Keratinocyte (primary cell): ENCODE measurements around the gene FAXC.

Experiments used
- EZH2 ChIP-seq: IDR thresholded peaks from one replicate; pipeline ENCODE4 v1.6.1; 2012; ENCODE audit warnings: inconsistent platforms, mild to moderate bottlenecking, low read length, moderate library complexity
- TF ChIP-seq, protein P1 (sequence below), 3 experiments: IDR thresholded peaks in 1 of 3; conservative IDR thresholded peaks in 1 of 3; optimal IDR thresholded peaks in 1 of 3; 2 replicates in 2 of 3; 3 replicates in 1 of 3; pipeline versions ENCODE3 to v1.5.1; 2011; ENCODE audit warnings: low read length in 3 of 3, mild to moderate bottlenecking in 3 of 3, moderate library complexity in 2 of 3, control low read depth in 1 of 3, inconsistent platforms in 1 of 3; ENCODE audit not compliant: insufficient read depth in 2 of 3; ENCODE audit errors: extremely low read depth in 1 of 3

DNA sequence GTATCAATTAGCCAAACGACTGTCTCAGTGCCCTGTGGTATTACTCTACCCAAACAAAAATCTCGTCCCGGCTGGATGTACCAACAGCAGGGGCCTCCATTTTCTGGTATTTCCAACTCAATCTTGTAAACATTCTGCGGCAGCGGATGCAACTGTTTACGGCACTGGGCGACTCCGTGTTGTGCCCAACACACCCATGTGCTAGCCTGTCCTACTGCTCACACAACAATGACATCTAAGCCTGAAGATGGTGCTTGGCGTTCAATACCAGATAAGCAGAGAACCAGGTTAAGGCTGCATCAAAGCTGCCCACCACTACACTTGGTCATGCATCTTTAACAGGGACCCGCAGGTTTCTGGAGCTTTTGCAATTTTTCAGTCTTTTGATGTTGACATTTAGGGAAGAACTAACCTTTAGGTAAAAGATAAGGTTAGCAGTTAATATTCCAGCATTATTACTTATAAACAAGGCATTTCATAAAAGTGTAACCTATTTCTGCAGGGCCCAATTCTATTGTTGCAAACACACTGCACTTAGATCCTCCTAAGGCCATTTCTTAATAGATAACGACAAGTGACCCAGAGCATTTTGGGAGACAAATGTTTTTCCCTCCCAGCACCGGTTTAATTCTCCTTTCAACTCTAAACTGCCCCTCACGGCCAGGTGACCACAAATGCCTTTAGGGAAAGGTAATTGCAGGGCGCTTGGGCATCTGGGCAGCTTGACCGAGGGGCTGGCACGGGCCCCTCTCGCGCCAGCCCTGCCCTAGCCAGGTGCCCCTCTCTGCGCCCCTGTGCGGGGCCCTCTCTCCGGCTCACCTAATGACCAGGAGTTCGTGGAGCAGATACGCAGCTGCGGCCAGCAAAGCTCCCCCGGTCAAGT is 945 bp downstream of the FAXC start:
- TF ChIP-seq EZH2: no peak
- TF ChIP-seq, protein P1, sequence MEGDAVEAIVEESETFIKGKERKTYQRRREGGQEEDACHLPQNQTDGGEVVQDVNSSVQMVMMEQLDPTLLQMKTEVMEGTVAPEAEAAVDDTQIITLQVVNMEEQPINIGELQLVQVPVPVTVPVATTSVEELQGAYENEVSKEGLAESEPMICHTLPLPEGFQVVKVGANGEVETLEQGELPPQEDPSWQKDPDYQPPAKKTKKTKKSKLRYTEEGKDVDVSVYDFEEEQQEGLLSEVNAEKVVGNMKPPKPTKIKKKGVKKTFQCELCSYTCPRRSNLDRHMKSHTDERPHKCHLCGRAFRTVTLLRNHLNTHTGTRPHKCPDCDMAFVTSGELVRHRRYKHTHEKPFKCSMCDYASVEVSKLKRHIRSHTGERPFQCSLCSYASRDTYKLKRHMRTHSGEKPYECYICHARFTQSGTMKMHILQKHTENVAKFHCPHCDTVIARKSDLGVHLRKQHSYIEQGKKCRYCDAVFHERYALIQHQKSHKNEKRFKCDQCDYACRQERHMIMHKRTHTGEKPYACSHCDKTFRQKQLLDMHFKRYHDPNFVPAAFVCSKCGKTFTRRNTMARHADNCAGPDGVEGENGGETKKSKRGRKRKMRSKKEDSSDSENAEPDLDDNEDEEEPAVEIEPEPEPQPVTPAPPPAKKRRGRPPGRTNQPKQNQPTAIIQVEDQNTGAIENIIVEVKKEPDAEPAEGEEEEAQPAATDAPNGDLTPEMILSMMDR (optimal IDR thresholded peaks at IDR 0.05 in 1 of 3, IDR thresholded peaks at IDR 0.05 in 1 of 3, conservative IDR thresholded peaks at IDR 0.05 in 1 of 3; ENCODE audit: extremely low read depth in 1 of 3, insufficient read depth in 2 of 3, low read length in 3 of 3): no peak
